Hepatocyte (in vitro differentiated cells): ENCODE measurements around the gene ZKSCAN1. TPM values are rescaled to one million over a fixed set of nuclear protein-coding genes. Genes with fewer than 3 reads are reported as not detected.

Source experiments
- DNase-seq: peaks from one replicate; pipeline ENCODE4 v3.0.0-alpha.2; 2016; ENCODE audit warnings: low spot score
- H2AFZ ChIP-seq: fragments of 200-600 bp; sonication (generic); 2 replicates; pipeline ENCODE4 v1.6.0; 2016; ENCODE audit warnings: antibody characterized with exemption, mild to moderate bottlenecking
- H3K27ac ChIP-seq: fragments of 200-600 bp; sonication (generic); 2 replicates; pipeline ENCODE4 v1.5.1; 2016; ENCODE audit warnings: mild to moderate bottlenecking
- H3K27me3 ChIP-seq: fragments of 200-600 bp; sonication (generic); 2 replicates; pipeline ENCODE4 v1.6.1; 2016
- H3K36me3 ChIP-seq: fragments of 200-600 bp; sonication (generic); replicated peaks from 2 replicates; pipeline ENCODE4 v1.5.1; 2016; ENCODE audit warnings: low read depth; ENCODE audit not compliant: insufficient read depth
- H3K4me1 ChIP-seq: fragments of 200-600 bp; sonication (generic); 2 replicates; pipeline ENCODE4 v1.5.1; 2016; ENCODE audit warnings: mild to moderate bottlenecking, moderate library complexity; ENCODE audit not compliant: insufficient read depth
- H3K4me2 ChIP-seq: fragments of 200-600 bp; sonication (generic); 2 replicates; pipeline ENCODE4 v1.6.0; 2016
- H3K4me3 ChIP-seq: fragments of 200-600 bp; sonication (generic); 2 replicates; pipeline ENCODE4 v1.5.1; 2016; ENCODE audit warnings: mild to moderate bottlenecking
- H3K79me2 ChIP-seq: fragments of 200-600 bp; sonication (generic); 2 replicates; pipeline ENCODE4 v1.6.0; 2017; ENCODE audit warnings: mild to moderate bottlenecking
- H3K9me2 ChIP-seq: fragments of 200-600 bp; sonication (generic); replicated peaks from 2 replicates; pipeline ENCODE4 v1.6.0; 2017; ENCODE audit warnings: mild to moderate bottlenecking; ENCODE audit not compliant: insufficient read depth
- H3K9me3 ChIP-seq: fragments of 200-600 bp; sonication (generic); 2 replicates; pipeline ENCODE4 v1.5.1; 2016; ENCODE audit warnings: low read depth, mild to moderate bottlenecking
- H4K20me1 ChIP-seq: fragments of 200-600 bp; sonication (generic); 2 replicates; pipeline ENCODE4 v1.6.0; 2016; ENCODE audit warnings: mild to moderate bottlenecking; ENCODE audit not compliant: insufficient read depth, poor library complexity, severe bottlenecking
- CTCF ChIP-seq: fragments of 200-600 bp; sonication (generic); IDR thresholded peaks from 2 replicates; pipeline ENCODE4 v1.5.1; 2016; ENCODE audit warnings: antibody characterized with exemption, mild to moderate bottlenecking; ENCODE audit not compliant: poor library complexity
- EZH2 ChIP-seq: fragments of 200-600 bp; sonication (generic); IDR thresholded peaks from 2 replicates; pipeline ENCODE4 v1.6.1; 2016; ENCODE audit warnings: antibody characterized with exemption, mild to moderate bottlenecking, borderline replicate concordance
- EZH2phosphoT487 ChIP-seq: fragments of 200-600 bp; sonication (generic); IDR thresholded peaks from one replicate; pipeline ENCODE4 v1.6.1; 2018; ENCODE audit warnings: antibody characterized with exemption, mild to moderate bottlenecking, low read depth, moderate library complexity; ENCODE audit not compliant: unreplicated experiment, severe bottlenecking
- WGBS: methylation state at CpG from one replicate; pipeline ENCODE4 v1.1.6; 2016; ENCODE audit warnings: low lambda C conversion rate; ENCODE audit errors: missing lambda C conversion rate; 5-methylcytosine and 5-hydroxymethylcytosine counted together
- polyA plus RNA-seq: library from polyadenylated mRNA; unstranded; fragments of >200 nt; fragmentation: Nextera tagmentation; extraction: Ambion mirVana; gene quantifications from 2 replicates; pipeline ENCODE4 v1.2.1, GENCODE V29; 2016
- total RNA-seq: library from RNA; depleted of rRNA; stranded (reverse); fragments of >200 nt; gene quantifications from 2 replicates; pipeline ENCODE4 v1.2.3, GENCODE V29; 2014

The ZKSCAN1 gene
- total and polyA plus RNA-seq, 2 experiments from 2014 or later: 27.0 to 44.0 TPM

- 99% methylated on average over 5 of the region's 5 CpGs for WGBS
- Histone ChIP-seq H3K79me2 (peaks cover 23% of the 10 kb centered on the region), H3K27me3 (no peaks in the 10 kb centered on the region), H3K9me3 (peaks cover 47% of the 10 kb centered on the region), H2AFZ (no peak overlapping the region), H3K36me3 (peaks cover 39% of the 10 kb centered on the region), H3K4me3 (no peak overlapping the region), H3K4me1 (no peaks in the 10 kb centered on the region), H3K27ac (no peak overlapping the region), H4K20me1 (no peaks in the 10 kb centered on the region), H3K4me2 (no peak overlapping the region), H3K9me2 (no peaks in the 10 kb centered on the region)
- no peak for TF ChIP-seq EZH2phosphoT487
- TF ChIP-seq EZH2: no peak
- TF ChIP-seq CTCF: no peak
- DNase-seq: no peak
These were observed 54.6 kb downstream of the ZKSCAN1 start for GRCh38 chr7:100069991-100070390.

- no peak overlapping the region for H3K4me3 ChIP-seq
- H3K79me2 ChIP-seq: peaks cover 35% of the 10 kb centered on the region
- H3K27ac ChIP-seq: no peak overlapping the region
- DNase-seq: no peak
- no peak for TF ChIP-seq EZH2phosphoT487
- TF ChIP-seq EZH2: no peak
- no peak for TF ChIP-seq CTCF
- H3K9me2 ChIP-seq: no peaks in the 10 kb centered on the region
- no peaks in the 10 kb centered on the region for H4K20me1 ChIP-seq
- H3K4me1 ChIP-seq: no peaks in the 10 kb centered on the region
- WGBS: over 99% methylated on average over 11 of the region's 11 CpGs
- no peak overlapping the region for H3K4me2 ChIP-seq
- no peaks in the 10 kb centered on the region for H3K27me3 ChIP-seq
- peaks cover 47% of the 10 kb centered on the region for H3K9me3 ChIP-seq
- peaks cover 45% of the 10 kb centered on the region for H3K36me3 ChIP-seq
- H2AFZ ChIP-seq: no peak overlapping the region
These were observed 55.8 kb downstream of the ZKSCAN1 start for GRCh38 chr7:100071018-100071723.

GRCh38 chr7:100072462-100072861 lies 57.1 kb downstream of the ZKSCAN1 start:
- WGBS: 98% methylated on average over 10 of the region's 10 CpGs

More at GRCh38 chr7:100072462-100072861, 57.1 kb downstream of the ZKSCAN1 start:
- no peak overlapping the region for H3K27ac ChIP-seq
- no peaks in the 10 kb centered on the region for H4K20me1 ChIP-seq
- H3K79me2 ChIP-seq: peaks cover 48% of the 10 kb centered on the region
- H2AFZ ChIP-seq: no peak overlapping the region
- peaks cover 54% of the 10 kb centered on the region for H3K36me3 ChIP-seq
- TF ChIP-seq EZH2 (no peak), EZH2phosphoT487 (no peak), CTCF (no peak)
- H3K4me2 ChIP-seq: no peak overlapping the region
- peaks cover 47% of the 10 kb centered on the region for H3K9me3 ChIP-seq
- DNase-seq: no peak
- H3K9me2 ChIP-seq: no peaks in the 10 kb centered on the region
- no peak overlapping the region for H3K4me3 ChIP-seq
- peaks cover 2% of the 10 kb centered on the region for H3K4me1 ChIP-seq
- no peaks in the 10 kb centered on the region for H3K27me3 ChIP-seq
